Activated CD8-positive, alpha-beta memory T cell treated with anti-CD3 and anti-CD28 coated beads for 36 hours (primary cell): Measurements from ENCODE around the gene ZNF32. TPM values are rescaled to one million over a fixed set of nuclear protein-coding genes. Genes with fewer than 3 reads are reported as not detected.

Source experiments
- CTCF ChIA-PET: fragments of 350-600 bp; sonication (Branson Sonifier 250); formaldehyde crosslinking; loops from one replicate; lab custom pipeline; 2021; ENCODE audit warnings: antibody characterized with exemption; lab: Charles Lee
- POLR2A ChIA-PET: fragments of 350-600 bp; sonication (Branson Sonifier 250); formaldehyde crosslinking; loops from one replicate; lab custom pipeline; 2021; ENCODE audit warnings: antibody characterized with exemption; lab: Charles Lee
- total RNA-seq, 2 experiments: library from RNA; stranded (reverse); gene quantifications; one replicate each; pipeline ENCODE4 v1.2.3, GENCODE V29; 2021

ZNF32 gene
- total RNA-seq, 2 experiments from 2014 or later = 12.7 to 13.7 TPM

GRCh38 chr10:43599333-43599732 is 49.3 kb downstream of the ZNF32 start:
- POLR2A ChIA-PET = interaction anchor here (0.6 kb wide), 1 partner anchor 967 kb away, joined by 3 read pairs; no protein-coding TSS in a partner anchor
- CTCF ChIA-PET = no interaction called here

- ChIA-PET POLR2A (no interaction called here), CTCF (interaction anchor here (0.7 to 1.3 kb wide), 2 partner anchors 273 to 394 kb away, joined by 3 read pairs; no protein-coding TSS in a partner anchor)
Observed at GRCh38 chr10:43598446-43598845, 50.2 kb downstream of the ZNF32 start.

- CTCF ChIA-PET = interaction anchor here (0.6 kb wide), 1 partner anchor 63 kb away, joined by 3 read pairs; no protein-coding TSS in a partner anchor
- POLR2A ChIA-PET = no interaction called here
Observed at GRCh38 chr10:43596546-43596945, 52.1 kb downstream of the ZNF32 start.

- POLR2A ChIA-PET = no interaction called here
- CTCF ChIA-PET = interaction anchor here (0.9 kb wide), 1 partner anchor 11 kb away, joined by 3 read pairs; no protein-coding TSS in a partner anchor
Observed at GRCh38 chr10:43595739-43596298, 52.9 kb downstream of the ZNF32 start.

GRCh38 chr10:43594944-43595589 is 53.6 kb downstream of the ZNF32 start:
- ChIA-PET CTCF (interaction anchor here (0.9 to 1.4 kb wide), 2 partner anchors 12 to 16 kb away, joined by 3 read pairs; no protein-coding TSS in a partner anchor), POLR2A (no interaction called here)

Other genes starting within 250 kb of the ZNF32 start
- gene HNRNPF, start 239.7 kb downstream of the ZNF32 start, total RNA-seq = 100 to 1,000 TPM; 544 to 554 TPM
- 1 to 10 TPM; 1.8 to 2.5 TPM for gene ZNF487, start 211.8 kb downstream of the ZNF32 start, total RNA-seq
- 1 to 10 TPM in 1 of 2 experiments, under 1 TPM in 1; 0.90 to 1.5 TPM for gene ZNF239, start 74.3 kb downstream of the ZNF32 start, total RNA-seq
- gene ZNF485, start 42.4 kb downstream of the ZNF32 start, total RNA-seq = 1 to 10 TPM; 6.5 to 7.1 TPM